ENCODE results near the gene QDPR.

Gene QDPR

DNA sequence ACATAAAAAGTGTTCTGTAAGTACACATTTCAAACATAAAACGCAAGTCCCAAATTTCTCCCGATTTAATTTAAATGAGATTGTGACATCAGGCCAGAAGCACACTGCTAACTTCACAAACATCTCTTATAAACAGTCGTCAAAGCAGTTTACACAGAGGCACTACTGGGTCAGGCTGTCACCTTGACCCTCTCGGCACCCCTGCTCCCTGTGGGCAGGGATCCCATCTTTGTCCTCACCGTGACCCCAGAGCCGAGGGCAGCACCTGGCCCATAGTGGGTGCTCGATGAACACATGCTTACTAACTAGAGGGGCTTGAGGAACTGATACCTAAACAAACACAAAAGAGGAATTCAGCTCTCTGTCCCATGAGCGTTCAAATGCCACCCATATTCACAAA lies 22.2 kb downstream of the QDPR start:
- H3K4me3 ChIP-seq (ENCODE audit: low read depth, low read length): no peak overlapping the region
- TF ChIP-seq, protein P1, sequence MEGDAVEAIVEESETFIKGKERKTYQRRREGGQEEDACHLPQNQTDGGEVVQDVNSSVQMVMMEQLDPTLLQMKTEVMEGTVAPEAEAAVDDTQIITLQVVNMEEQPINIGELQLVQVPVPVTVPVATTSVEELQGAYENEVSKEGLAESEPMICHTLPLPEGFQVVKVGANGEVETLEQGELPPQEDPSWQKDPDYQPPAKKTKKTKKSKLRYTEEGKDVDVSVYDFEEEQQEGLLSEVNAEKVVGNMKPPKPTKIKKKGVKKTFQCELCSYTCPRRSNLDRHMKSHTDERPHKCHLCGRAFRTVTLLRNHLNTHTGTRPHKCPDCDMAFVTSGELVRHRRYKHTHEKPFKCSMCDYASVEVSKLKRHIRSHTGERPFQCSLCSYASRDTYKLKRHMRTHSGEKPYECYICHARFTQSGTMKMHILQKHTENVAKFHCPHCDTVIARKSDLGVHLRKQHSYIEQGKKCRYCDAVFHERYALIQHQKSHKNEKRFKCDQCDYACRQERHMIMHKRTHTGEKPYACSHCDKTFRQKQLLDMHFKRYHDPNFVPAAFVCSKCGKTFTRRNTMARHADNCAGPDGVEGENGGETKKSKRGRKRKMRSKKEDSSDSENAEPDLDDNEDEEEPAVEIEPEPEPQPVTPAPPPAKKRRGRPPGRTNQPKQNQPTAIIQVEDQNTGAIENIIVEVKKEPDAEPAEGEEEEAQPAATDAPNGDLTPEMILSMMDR (IDR thresholded peaks at IDR 0.05; ENCODE audit: low read depth, low read length): no peak
- DNase-seq (ENCODE audit: low read depth, low spot score): no peak
- in situ Hi-C loops (cut with HindIII; ENCODE audit: low sequenced_read_pairs): no loop called here

DNA sequence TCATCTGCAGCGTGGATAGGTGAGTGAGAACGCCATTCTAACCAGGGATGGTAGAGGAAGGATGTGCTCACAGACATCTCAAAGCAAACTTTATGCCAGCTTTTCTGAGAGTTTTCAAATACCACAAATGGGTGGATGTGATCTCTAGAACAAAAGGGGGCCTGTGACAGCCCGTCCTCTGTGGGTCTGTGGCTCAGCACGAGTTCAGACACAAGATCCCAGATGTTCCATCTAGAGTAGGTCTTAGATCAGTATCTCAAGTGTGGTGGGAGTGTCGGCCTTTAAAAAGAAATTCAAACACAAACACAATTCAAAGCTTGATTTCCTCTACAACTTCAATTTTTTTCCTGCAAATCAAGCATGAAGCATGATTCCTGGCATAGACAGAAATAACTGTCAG lies 22.8 kb downstream of the QDPR start:
- in situ Hi-C loops (cut with HindIII; ENCODE audit: low sequenced_read_pairs): no loop called here
- TF ChIP-seq, protein P1 (IDR thresholded peaks at IDR 0.05; ENCODE audit: low read depth, low read length): no peak
- no peak for DNase-seq (ENCODE audit: low read depth, low spot score)
- H3K4me3 ChIP-seq (ENCODE audit: low read depth, low read length): no peak overlapping the region

DNA sequence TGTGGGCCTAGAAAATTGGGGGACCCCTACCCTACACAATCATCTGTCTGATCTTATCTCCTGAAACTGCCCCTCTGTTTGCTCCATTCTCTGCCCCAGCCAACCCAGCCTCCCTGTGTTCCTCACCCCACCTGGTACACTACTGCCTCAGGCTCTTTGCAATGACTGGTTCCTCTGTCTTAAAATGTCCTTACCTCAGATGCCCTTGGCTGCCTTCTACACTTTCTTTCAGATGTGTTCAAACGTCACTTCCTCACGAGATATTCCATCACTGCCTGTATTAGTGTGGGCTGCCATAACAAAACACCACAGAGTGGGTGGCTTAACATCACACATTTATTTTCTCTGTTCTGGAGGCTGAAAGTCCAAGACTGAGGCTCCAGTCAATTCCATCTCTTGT lies 29.2 kb downstream of the QDPR start:
- in situ Hi-C loops (cut with HindIII; ENCODE audit: low sequenced_read_pairs): no loop called here

DNA sequence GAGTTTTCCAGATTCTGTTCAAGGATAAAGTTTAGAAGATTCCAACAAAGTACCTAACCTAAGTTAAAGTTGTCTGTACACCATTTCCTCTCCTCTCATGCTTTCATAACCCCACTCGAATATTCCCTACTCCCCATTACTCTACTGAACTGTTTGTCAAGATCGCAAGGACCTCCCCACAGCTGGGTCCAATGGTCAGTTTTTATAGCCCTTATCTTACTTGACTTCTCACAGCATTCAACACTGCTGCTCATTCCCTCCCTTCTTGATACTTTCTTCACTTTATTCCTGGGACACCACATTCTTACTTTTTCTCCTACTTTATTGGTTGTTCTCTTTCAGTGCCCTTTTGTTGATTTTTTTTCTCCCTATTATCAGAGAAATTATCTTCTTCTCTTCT lies 30.9 kb downstream of the QDPR start:
- DNase-seq (ENCODE audit: low read depth, low spot score): no peak
- H3K4me3 ChIP-seq (ENCODE audit: low read depth, low read length): no peak overlapping the region
- in situ Hi-C loops (cut with HindIII; ENCODE audit: low sequenced_read_pairs): no loop called here
- TF ChIP-seq, protein P1 (IDR thresholded peaks at IDR 0.05; ENCODE audit: low read depth, low read length): no peak

More for the DNA sequence above, 29.2 kb downstream of the QDPR start:
- H3K4me3 ChIP-seq (ENCODE audit: low read depth, low read length): no peak overlapping the region
- no peak for DNase-seq (ENCODE audit: low read depth, low spot score)
- TF ChIP-seq, protein P1 (IDR thresholded peaks at IDR 0.05; ENCODE audit: low read depth, low read length): no peak

DNA sequence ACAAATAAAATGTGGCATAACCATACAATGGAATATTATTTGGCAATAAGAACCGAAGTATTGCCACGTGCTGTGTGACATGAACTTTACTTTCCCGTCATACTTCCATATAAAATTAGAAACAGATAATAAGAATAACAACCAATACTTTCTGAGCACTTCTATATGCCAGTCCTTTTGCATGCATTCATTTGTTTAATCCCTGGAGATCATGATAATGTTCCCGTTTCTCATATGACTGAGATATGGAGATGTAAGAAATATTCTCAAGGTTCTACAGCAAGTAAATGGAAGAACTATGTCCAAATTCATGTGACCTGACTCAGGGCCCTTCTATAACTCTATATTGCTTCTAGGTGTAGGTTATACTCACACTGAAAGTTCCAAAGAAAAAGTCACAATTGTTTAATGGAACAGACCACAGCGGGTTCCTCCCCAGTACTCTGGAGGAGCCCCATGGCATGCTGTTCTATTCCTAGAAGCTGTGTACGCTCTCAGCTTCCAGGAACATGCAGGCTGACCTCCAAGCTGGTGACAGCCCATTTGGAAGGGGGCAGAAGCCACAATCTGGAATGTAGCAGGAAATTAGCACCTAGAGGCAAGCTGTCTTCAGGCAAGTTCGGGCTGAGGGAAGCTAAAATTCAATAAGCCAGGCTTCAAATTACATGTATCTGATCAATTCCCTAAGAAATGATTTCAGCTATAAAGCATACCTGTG lies 31.5 kb downstream of the QDPR start:
- no peak for DNase-seq (ENCODE audit: low read depth, low spot score)
- H3K4me3 ChIP-seq (ENCODE audit: low read depth, low read length): no peak overlapping the region
- in situ Hi-C loops (cut with HindIII; ENCODE audit: low sequenced_read_pairs): no loop called here
- TF ChIP-seq, protein P1 (IDR thresholded peaks at IDR 0.05; ENCODE audit: low read depth, low read length): no peak

DNA sequence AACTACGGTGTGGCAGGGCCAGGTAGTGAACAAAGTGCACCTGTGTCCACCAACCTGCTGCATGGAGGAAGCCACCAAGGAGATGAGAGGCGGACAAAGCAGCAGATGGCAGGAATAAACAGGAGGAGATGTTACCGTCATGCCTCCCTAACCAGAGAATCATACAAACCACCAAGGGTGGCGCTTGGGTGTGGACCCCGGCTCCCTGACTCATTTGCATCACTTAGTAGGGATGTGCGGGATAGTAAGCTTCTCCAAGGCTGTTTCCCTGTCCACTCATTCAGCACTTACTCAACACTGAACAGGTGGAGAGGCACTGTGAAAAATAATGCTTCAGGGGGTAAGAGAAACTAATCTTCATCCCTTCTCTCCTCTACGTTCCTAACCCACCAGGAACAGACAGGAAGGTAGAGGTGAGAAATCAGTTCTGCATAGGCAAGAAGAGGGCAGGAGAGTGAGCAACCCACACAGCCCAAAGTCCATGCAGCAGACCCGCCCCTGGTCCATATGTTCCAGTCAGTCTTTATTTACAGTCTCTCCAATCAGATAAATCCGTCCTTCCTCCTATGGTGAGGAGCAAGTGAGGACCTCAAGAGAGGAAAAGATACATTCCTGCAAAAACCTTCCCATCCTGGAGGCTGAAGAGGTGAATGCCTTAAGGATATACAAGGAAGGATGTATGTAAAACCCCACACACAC lies 34.0 kb downstream of the QDPR start:
- TF ChIP-seq, protein P1 (IDR thresholded peaks at IDR 0.05; ENCODE audit: low read depth, low read length): no peak
- in situ Hi-C loops (cut with HindIII; ENCODE audit: low sequenced_read_pairs): no loop called here
- DNase-seq (ENCODE audit: low read depth, low spot score): no peak
- no peak overlapping the region for H3K4me3 ChIP-seq (ENCODE audit: low read depth, low read length)

Data from astrocyte of the spinal cord (primary cell).